OCI-LY3 (cell line): ENCODE data around the gene RIN1.

Source experiments
- H2AFZ ChIP-seq: fragments of 200-600, 300-600 bp; shearing (Covaris generic); 2 replicates; pipeline ENCODE4 v1.6.0; 2014; ENCODE audit warnings: antibody characterized with exemption, low read depth, low read length
- H3K27ac ChIP-seq: fragments of 200-600, 300-600 bp; sonication (generic); 2 replicates; pipeline ENCODE4 v1.5.1; 2014; ENCODE audit warnings: mild to moderate bottlenecking, low read length, moderate library complexity, mixed read lengths
- H3K27me3 ChIP-seq: fragments of 200-600, 300-600 bp; sonication (generic); 2 replicates; pipeline ENCODE4 v1.6.1; 2014; ENCODE audit warnings: low read depth, low read length, mixed read lengths
- H3K36me3 ChIP-seq: fragments of 200-600, 300-600 bp; sonication (generic); replicated peaks from 2 replicates; pipeline ENCODE3; 2014; ENCODE audit warnings: low read depth, low read length, mixed read lengths
- H3K4me1 ChIP-seq: fragments of 300-600, 200-600 bp; sonication (generic); 2 replicates; pipeline ENCODE4 v1.6.1; 2014; ENCODE audit warnings: low read length, mixed read lengths
- H3K4me2 ChIP-seq: fragments of 200-600, 300-600 bp; sonication (generic); 2 replicates; pipeline ENCODE4 v1.6.1; 2014; ENCODE audit warnings: low read length, mixed read lengths
- H3K4me3 ChIP-seq: fragments of 300-600, 200-600 bp; sonication (generic); 2 replicates; pipeline ENCODE4 v1.5.1; 2014; ENCODE audit warnings: antibody characterized with exemption, mild to moderate bottlenecking, low read length, moderate library complexity
- H3K79me2 ChIP-seq: fragments of 300-600, 200-600 bp; shearing (Covaris generic); 2 replicates; pipeline ENCODE4 v1.6.1; 2014; ENCODE audit warnings: mild to moderate bottlenecking, low read length, mixed read lengths
- H3K9ac ChIP-seq: fragments of 300-600, 200-600 bp; shearing (Covaris generic); 2 replicates; pipeline ENCODE4 v1.6.0; 2014; ENCODE audit warnings: mild to moderate bottlenecking, low read length, moderate library complexity
- H3K9me3 ChIP-seq: fragments of 200-600, 300-600 bp; shearing (Covaris generic); 2 replicates; pipeline ENCODE4 v1.6.1; 2014; ENCODE audit warnings: low read length, mixed read lengths; ENCODE audit not compliant: insufficient read depth
- H4K20me1 ChIP-seq: fragments of 200-600, 300-600 bp; sonication (generic); 2 replicates; pipeline ENCODE4 v1.6.1; 2016; ENCODE audit warnings: low read length, mixed read lengths; ENCODE audit not compliant: insufficient read depth
- CTCF ChIP-seq: fragments of 200-600, 300-600 bp; sonication (generic); IDR thresholded peaks from 2 replicates; pipeline ENCODE4 v1.5.1; 2014; ENCODE audit warnings: antibody characterized with exemption, low read length, low read depth
- EZH2phosphoT487 ChIP-seq: fragments of 200-600 bp; shearing (Covaris generic); IDR thresholded peaks from 2 replicates; pipeline ENCODE4 v1.6.1; 2018; ENCODE audit warnings: antibody characterized with exemption, mixed run types, low read depth

RIN1 gene

GRCh38 chr11:66310324-66310723 is 25.9 kb downstream of the RIN1 start:
- TF ChIP-seq CTCF (no peak), EZH2phosphoT487 (no peak)
- no peak overlapping the region for H2AFZ ChIP-seq

GRCh38 chr11:66309475-66309874 is 26.8 kb downstream of the RIN1 start:
- H3K9ac ChIP-seq: no peak overlapping the region
- no peak overlapping the region for H2AFZ ChIP-seq
- H3K36me3 ChIP-seq: no peaks in the 10 kb centered on the region
- peaks cover 3% of the 10 kb centered on the region; the same call in 1 of the 2 replicates for H3K27me3 ChIP-seq
- H3K4me2 ChIP-seq: no peak overlapping the region
- no peak overlapping the region for H3K27ac ChIP-seq
- no peaks in the 10 kb centered on the region for H4K20me1 ChIP-seq
- no peaks in the 10 kb centered on the region for H3K9me3 ChIP-seq
- H3K4me3 ChIP-seq: no peak overlapping the region
- TF ChIP-seq EZH2phosphoT487 (no peak), CTCF (no peak)
- no peaks in the 10 kb centered on the region for H3K79me2 ChIP-seq
- no peaks in the 10 kb centered on the region for H3K4me1 ChIP-seq

More at GRCh38 chr11:66310324-66310723, 25.9 kb downstream of the RIN1 start:
- H3K27me3 ChIP-seq: peaks cover 3% of the 10 kb centered on the region; the same call in 1 of the 2 replicates
- H3K4me1 ChIP-seq: no peaks in the 10 kb centered on the region
- H3K9ac ChIP-seq: no peak overlapping the region
- no peak overlapping the region for H3K4me3 ChIP-seq
- H3K79me2 ChIP-seq: no peaks in the 10 kb centered on the region
- no peak overlapping the region for H3K27ac ChIP-seq
- H3K9me3 ChIP-seq: no peaks in the 10 kb centered on the region
- no peaks in the 10 kb centered on the region for H3K36me3 ChIP-seq
- H4K20me1 ChIP-seq: no peaks in the 10 kb centered on the region
- no peak overlapping the region for H3K4me2 ChIP-seq

- H3K4me3 ChIP-seq: no peak overlapping the region
- no peak overlapping the region for H2AFZ ChIP-seq
- peaks cover 3% of the 10 kb centered on the region; the same call in 1 of the 2 replicates for H3K27me3 ChIP-seq
- H4K20me1 ChIP-seq: no peaks in the 10 kb centered on the region
- peaks cover 1% of the 10 kb centered on the region; the same call in 1 of the 2 replicates for H3K4me1 ChIP-seq
- TF ChIP-seq CTCF (no peak), EZH2phosphoT487 (no peak)
- no peak overlapping the region for H3K27ac ChIP-seq
- no peaks in the 10 kb centered on the region for H3K9me3 ChIP-seq
- no peak overlapping the region for H3K4me2 ChIP-seq
- no peaks in the 10 kb centered on the region for H3K79me2 ChIP-seq
- no peaks in the 10 kb centered on the region for H3K36me3 ChIP-seq
- H3K9ac ChIP-seq: no peak overlapping the region
Measured at GRCh38 chr11:66302656-66303055, 33.6 kb downstream of the RIN1 start.

GRCh38 chr11:66299186-66299585 is 37.0 kb downstream of the RIN1 start:
- peaks cover 5% of the 10 kb centered on the region for H3K4me1 ChIP-seq
- no peak overlapping the region for H3K9ac ChIP-seq
- no peaks in the 10 kb centered on the region for H3K9me3 ChIP-seq
- no peak overlapping the region for H3K27ac ChIP-seq
- no peak overlapping the region for H3K4me3 ChIP-seq
- no peak overlapping the region for H3K4me2 ChIP-seq
- no peaks in the 10 kb centered on the region for H3K79me2 ChIP-seq
- no peaks in the 10 kb centered on the region for H4K20me1 ChIP-seq
- TF ChIP-seq EZH2phosphoT487: no peak
- no peak for TF ChIP-seq CTCF
- H3K27me3 ChIP-seq: no peaks in the 10 kb centered on the region
- H2AFZ ChIP-seq: no peak overlapping the region
- H3K36me3 ChIP-seq: no peaks in the 10 kb centered on the region
